ENCODE data around the gene CCSER1. TPM values are rescaled to one million over a fixed set of nuclear protein-coding genes. Genes with fewer than 3 reads are reported as not detected.

The CCSER1 gene
- total RNA-seq, 1 donor = 0.43 TPM

DNA sequence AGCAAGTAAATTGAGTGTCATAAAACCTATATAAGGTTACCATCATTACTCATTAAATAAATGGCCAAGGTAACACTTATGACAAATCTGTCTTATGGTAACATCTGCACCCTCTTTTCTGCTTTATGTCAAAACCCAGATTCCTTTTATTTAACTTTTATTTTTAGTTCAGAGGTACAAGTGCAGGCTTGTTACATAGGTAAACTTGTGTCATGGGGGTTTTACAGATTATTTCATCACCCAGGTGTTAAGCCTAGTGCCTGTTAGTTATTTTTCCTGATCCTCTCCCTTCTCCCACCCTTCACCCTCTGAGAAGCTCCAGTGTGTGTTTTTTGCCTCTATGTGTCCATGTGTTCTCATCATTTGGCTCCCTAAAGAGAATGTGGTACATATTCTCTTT is 930.7 kb downstream of the CCSER1 start:
- TF ChIP-seq, protein P1, sequence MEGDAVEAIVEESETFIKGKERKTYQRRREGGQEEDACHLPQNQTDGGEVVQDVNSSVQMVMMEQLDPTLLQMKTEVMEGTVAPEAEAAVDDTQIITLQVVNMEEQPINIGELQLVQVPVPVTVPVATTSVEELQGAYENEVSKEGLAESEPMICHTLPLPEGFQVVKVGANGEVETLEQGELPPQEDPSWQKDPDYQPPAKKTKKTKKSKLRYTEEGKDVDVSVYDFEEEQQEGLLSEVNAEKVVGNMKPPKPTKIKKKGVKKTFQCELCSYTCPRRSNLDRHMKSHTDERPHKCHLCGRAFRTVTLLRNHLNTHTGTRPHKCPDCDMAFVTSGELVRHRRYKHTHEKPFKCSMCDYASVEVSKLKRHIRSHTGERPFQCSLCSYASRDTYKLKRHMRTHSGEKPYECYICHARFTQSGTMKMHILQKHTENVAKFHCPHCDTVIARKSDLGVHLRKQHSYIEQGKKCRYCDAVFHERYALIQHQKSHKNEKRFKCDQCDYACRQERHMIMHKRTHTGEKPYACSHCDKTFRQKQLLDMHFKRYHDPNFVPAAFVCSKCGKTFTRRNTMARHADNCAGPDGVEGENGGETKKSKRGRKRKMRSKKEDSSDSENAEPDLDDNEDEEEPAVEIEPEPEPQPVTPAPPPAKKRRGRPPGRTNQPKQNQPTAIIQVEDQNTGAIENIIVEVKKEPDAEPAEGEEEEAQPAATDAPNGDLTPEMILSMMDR (IDR thresholded peaks at IDR 0.05; ENCODE audit: insufficient read depth, low read depth, low read length) = no peak
- DNase-seq (ENCODE audit: low read depth) = no peak
- no peak overlapping the region for H3K4me3 ChIP-seq (ENCODE audit: low read depth, low read length)

DNA sequence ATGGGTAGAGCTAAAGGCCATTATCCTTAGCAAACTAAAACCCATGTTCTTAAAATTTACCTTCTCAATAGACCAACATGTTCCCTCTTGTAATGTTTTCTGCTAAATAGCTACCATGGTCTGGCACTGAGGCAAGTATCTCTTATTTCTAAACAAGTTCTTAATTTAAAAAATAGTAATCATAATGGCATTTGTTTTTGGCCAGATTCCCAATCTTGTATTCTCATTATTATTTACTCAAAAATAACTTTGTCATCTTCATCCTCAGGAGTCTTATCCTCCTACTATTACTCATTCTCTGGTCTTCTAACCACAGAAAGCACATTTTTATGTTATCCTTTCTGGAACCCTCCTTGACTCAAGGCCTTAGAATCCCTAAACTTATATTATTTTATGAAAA is 931.2 kb downstream of the CCSER1 start:
- DNase-seq (ENCODE audit: low read depth) = peak; percentile 18
- TF ChIP-seq, protein P1 (IDR thresholded peaks at IDR 0.05; ENCODE audit: insufficient read depth, low read depth, low read length) = no peak
- no peak overlapping the region for H3K4me3 ChIP-seq (ENCODE audit: low read depth, low read length)

- no peak overlapping the region for H3K4me3 ChIP-seq (ENCODE audit: low read depth, low read length)
- TF ChIP-seq, protein P1 (IDR thresholded peaks at IDR 0.05; ENCODE audit: insufficient read depth, low read depth, low read length) = no peak
- DNase-seq (ENCODE audit: low read depth) = peak; percentile 70
Observed at GRCh38 chr4:91064157-91064853, 937.1 kb downstream of the CCSER1 start.

GRCh38 chr4:91065117-91065516 is 937.9 kb downstream of the CCSER1 start:
- H3K4me3 ChIP-seq (ENCODE audit: low read depth, low read length) = no peak overlapping the region

GRCh38 chr4:91070736-91071135 is 943.5 kb downstream of the CCSER1 start:
- H3K4me3 ChIP-seq (ENCODE audit: low read depth, low read length) = no peak overlapping the region
- no peak for DNase-seq (ENCODE audit: low read depth)
- TF ChIP-seq, protein P1 (IDR thresholded peaks at IDR 0.05; ENCODE audit: insufficient read depth, low read depth, low read length) = no peak

More at GRCh38 chr4:91065117-91065516, 937.9 kb downstream of the CCSER1 start:
- TF ChIP-seq, protein P1 (IDR thresholded peaks at IDR 0.05; ENCODE audit: insufficient read depth, low read depth, low read length) = no peak
- no peak for DNase-seq (ENCODE audit: low read depth)

DNA sequence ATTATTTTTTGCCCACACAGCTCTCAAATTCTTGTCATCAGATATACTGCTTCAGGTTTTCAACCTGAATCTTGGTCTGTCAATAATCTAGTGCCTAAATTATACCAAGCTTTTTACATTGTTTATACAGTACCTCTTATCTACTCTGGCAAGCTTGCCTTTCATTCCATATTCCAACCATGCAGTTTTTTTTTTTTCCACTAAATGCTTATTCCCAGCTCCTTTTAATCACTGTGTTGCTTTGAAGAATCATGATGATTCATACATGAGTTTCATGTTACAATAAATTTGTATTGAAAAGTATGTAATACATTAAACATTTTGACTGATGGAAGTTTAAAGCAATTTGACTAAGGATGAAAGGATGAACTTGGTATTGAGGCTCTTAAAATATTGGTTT is 949.0 kb downstream of the CCSER1 start:
- no peak for DNase-seq (ENCODE audit: low read depth)
- TF ChIP-seq, protein P1 (IDR thresholded peaks at IDR 0.05; ENCODE audit: insufficient read depth, low read depth, low read length) = no peak
- H3K4me3 ChIP-seq (ENCODE audit: low read depth, low read length) = no peak overlapping the region

- no peak for DNase-seq (ENCODE audit: low read depth)
- TF ChIP-seq, protein P1 (IDR thresholded peaks at IDR 0.05; ENCODE audit: insufficient read depth, low read depth, low read length) = no peak
Observed at GRCh38 chr4:91085961-91086360, 958.8 kb downstream of the CCSER1 start.

More at GRCh38 chr4:91085961-91086360, 958.8 kb downstream of the CCSER1 start:
- no peak overlapping the region for H3K4me3 ChIP-seq (ENCODE audit: low read depth, low read length)

All from fibroblast of villous mesenchyme (primary cell).